AML-193 (cell line): ENCODE data around the gene KRT38.

Experiments
- DNase-seq, 2 experiments: peaks; one replicate each; lab custom pipeline; 2025; lab: John Stamatoyannopoulos, UW

Gene KRT38

DNA sequence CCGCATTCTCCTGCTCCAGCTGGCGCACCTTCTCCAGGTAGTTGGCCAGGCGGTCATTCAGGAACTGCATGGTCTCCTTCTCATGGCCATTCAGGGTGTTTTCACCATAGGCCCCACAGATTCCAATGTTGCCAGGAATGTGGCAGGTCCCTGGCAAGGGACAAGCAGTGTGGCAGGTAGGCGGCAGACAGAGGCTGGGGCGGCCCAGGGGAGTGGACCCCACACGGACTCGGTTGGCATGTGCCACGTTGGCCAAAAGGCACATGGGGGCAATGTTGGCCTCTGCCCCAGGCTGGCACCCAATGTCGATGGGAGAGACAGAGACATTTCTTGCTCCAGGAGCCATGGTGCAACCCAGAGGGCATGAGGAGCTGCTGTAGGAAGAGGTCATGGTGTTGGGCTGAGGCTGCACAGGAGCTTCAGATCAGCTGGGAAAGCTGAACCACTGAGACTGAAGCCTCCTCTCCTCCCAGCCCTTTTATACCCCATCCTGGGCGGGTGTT is at the start of gene KRT38:
Gene KRT38 (minus strand): TSS at position 453 of the 503 bp plus-strand sequence. CDS start 62 bp downstream, at position 391.
- DNase-seq = no peak

DNA sequence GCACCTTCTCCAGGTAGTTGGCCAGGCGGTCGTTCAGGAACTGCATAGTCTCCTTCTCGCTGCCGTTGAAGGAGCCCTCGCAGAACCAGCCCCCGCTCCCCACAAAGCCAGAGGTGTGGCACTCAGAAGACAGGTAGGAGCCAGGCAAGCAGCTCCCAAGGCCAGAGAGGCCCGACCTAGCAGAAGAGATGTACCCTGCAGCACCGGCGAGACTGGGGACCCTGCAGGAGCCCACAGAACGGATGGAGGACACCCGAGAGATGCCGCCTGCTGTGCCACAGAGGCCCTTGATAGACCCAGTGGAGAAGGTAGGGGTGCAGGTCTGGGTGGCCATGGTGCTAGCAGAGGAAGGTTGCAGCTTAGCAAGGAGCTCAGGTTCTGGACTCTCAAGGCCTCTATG is 48.7 kb upstream of the KRT38 start, which contains the start of gene KRT36:
Gene KRT36 (minus strand): TSS at position 380 of the 400 bp plus-strand sequence. CDS start 46 bp downstream, at position 334.
- DNase-seq = no peak

DNA sequence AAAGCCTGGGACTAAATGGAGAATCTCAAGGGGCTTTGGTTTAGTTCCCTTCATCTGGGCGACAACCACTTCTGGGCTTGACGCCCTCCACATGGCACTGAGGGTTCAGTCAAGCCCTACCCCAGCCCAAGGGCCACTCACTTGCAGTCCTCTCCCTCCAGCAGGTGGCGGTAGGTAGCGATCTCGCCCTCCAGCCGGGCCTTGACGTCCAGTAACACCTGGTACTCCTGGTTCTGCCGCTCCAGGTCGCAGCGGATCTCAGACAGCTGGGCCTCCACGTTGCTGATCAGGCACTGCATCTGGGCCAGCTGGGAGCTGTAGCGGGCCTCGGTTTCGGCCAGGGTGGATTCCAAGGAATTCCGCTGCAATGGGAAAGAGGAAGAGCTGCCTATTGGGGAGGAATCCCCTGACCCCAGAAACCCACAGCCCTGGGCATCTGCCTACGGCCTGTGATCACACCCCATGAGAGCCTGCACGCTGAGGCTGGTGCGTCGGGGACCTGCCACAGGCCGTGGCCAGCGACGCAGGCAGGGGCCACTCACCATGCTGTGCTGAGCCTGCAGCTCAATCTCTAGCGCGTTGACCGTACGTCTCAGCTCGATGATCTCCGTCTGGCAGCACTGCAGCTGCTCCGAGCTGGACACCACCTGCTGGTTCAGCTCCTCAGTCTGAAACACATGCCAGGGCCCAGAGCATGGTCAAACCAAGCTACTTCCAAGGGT is 46.2 kb upstream of the KRT38 start:
- no peak for DNase-seq

DNA sequence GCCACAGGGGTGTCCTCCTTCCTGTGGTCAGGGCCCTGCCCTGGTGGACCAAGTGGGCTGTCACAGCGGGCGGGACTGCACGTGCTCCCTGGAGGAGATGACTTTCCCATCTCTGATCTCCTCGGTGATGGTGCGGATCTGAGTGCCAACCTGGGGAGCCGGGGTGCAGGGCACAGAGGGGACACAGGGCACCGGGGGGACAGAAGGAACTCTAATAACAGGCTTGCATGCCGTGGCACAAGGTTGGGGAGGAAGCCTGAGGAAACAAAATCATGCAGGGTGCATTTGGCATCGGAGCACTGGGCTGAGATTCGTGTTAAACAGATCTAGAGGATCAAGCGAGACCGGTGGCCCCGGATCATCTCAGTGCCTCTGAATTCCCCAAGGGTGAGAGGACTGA is 45.5 kb upstream of the KRT38 start:
- DNase-seq = no peak

DNA sequence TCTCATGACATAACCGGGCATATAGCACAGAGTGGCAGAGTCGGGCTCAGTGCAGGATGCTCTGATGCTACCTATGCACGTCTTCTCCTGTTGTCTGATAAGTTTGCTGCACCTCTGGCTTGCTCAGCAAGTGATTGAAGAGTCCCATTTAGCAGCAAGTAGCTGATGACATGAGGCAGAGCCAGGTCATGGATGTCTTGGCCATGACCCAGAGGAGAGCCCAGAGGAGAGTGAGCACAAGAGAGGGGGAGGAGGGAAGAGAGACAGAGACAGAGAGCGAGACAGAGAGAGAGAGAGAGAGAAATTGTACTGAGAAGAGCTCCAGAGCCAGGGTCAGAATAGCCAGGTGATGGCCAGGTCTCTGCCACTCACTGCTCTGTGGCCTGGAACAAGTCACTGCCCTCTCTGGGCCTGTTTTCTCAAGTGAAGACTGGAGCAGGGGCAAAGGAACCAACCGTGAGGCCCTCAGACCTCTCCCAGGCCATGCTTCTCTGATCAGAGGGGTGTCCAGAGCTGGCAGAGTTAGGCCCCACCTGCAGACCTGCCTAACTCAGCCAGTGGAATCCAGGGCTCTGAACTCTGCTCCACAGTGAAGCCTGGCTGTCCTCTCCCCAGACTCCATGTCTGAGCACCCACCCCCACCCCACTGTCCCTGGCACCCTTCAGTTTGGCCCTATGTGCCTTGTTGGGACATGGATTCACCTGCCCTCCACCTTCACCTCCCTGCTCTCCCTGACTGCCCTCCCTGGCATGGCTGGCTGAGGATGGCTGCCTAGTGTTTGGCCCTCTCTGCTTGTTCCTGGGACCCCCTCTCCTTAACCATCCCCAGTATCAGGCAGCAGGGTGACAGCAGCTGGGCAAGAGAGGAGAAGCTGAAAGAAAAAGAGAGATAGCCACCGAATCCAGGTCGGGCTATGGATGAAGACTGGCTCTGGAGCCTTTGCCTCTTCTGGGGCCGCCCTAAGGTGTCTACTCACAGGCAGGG is 44.4 kb upstream of the KRT38 start:
- no peak for DNase-seq

GRCh38 chr17:41483991-41484826 is 43.4 kb upstream of the KRT38 start:
- DNase-seq = no peak

GRCh38 chr17:41483531-41483930 is 42.7 kb upstream of the KRT38 start:
- no peak for DNase-seq

DNA sequence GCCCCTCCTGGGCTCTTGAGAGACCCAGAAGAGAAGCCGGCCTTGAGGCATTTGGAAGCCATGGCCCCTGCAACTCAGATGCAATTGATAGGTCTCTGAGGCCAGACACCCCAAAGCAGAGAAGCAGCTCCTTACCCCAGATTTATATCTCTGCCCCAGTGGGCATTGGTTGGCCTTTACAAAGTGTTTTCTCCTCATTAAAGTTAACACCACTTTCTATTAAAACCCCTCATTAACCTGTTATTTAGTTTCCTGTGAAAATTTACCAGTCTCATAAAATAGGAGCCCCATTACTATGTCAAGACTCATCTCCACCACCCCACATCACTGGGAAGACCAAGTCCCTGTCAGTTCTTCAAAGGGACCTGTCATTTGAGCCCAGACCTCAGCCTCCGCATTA is 40.3 kb upstream of the KRT38 start, which contains the start of gene KRT35:
Gene KRT35 (minus strand): TSS at position 116 of the 400 bp plus-strand sequence. CDS start 54 bp downstream, at position 62.
- DNase-seq = no peak

DNA sequence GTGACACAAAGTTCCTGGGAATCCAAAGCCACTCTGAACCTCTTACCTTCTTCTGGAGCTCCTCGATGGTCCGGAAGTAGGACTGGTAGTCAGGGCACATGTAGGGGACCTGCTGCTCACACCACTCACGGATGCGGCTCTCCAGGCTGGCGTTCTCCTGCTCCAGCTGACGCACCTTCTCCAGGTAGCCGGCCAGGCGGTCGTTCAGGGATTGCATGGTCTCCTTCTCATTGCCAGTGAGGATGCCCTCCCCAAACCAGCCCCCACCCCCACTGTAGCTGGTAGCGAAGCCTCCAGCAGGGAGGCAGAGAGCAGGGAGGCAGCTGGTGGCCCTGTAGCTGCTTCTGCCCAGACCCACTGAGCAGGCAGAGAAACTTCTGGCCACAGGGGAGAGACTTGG is 39.8 kb upstream of the KRT38 start:
- no peak for DNase-seq

- DNase-seq = no peak
Observed at GRCh38 chr17:41480136-41480535, 39.4 kb upstream of the KRT38 start.

DNA sequence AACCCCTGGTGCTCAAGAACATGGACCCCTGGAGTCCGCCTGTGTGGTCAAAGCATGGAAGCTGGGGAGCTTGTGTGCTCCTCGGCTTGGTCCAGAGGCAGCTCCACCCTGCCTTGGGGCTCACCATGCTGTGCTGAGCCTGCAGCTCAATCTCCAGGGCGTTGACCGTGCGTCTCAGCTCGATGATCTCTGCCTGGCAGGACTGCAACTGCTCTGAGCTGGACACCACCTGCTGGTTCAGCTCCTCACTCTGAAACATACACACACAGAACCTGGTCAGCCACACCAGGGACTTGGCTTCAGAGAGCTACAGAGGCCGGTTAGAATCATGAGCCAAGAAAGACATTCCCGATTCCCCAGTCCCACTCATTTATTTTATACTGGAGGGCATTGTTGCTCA is 37.5 kb upstream of the KRT38 start:
- DNase-seq = no peak

- DNase-seq = no peak
Observed at GRCh38 chr17:41476866-41477815, 36.4 kb upstream of the KRT38 start.

DNA sequence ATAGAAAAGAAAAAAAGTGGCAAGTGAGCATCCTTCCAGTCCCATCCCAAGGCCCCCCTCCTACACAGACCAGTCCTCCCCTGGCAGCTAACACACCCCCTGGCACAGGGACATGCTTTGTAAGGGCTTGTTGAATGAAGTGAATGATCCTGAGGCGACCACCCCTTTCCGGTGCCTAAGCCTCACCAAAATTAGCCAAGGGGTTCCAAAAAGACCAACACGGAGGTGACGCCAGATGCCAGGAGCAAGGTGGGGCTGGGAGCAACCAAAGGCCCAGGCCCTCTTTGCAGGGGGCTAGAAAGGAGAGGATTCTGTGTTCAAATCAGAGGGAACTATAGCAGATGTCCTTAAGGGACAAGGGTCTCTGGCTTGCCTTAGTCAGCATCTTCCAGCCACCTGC is 34.6 kb upstream of the KRT38 start:
- DNase-seq = no peak

DNA sequence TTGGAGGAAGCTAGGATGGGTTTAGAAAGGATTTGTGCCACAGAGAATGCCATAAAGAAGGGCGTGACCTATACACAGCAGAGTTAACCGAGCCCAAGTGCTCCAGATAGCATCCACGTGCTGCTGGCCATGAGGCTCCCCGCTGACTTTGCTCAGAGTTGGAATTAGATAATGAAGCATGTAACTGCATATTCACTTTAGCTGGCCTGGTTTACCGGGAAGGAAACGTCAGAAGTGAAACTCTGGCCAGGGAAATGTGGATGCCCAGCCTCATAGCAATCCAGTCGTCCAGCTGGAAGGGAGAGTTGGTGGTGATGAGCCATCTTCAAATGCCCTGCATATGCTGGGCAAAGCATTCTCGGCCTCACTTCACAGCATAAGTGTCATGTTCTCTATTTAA is 34.1 kb upstream of the KRT38 start:
- no peak for DNase-seq

GRCh38 chr17:41468346-41468745 is 27.6 kb upstream of the KRT38 start:
- DNase-seq = no peak

GRCh38 chr17:41467561-41467960 is 26.8 kb upstream of the KRT38 start:
- no peak for DNase-seq

DNA sequence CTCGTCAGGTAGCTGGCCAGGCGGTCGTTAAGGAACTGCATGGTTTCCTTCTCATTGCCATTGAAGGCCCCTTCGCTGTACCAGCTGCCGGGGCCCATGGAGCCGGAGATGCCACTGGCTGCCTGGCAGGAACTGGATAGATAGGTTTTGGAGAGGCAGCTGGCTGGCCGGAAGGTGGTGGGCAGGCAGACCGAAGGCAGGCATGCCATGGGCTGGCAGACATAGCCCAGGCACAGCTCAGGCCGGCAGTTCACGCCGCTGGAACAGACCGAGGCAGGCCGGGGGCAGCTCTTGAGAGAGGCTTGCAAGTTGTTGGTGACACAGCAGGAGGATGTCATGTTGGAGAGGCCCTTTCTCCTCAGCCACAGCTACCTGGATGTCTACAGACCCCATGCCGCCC is 26.2 kb upstream of the KRT38 start, which contains the start of gene KRT32:
Gene KRT32 (minus strand): TSS at position 399 of the 400 bp plus-strand sequence. CDS start 61 bp downstream, at position 338.
- DNase-seq = no peak

DNA sequence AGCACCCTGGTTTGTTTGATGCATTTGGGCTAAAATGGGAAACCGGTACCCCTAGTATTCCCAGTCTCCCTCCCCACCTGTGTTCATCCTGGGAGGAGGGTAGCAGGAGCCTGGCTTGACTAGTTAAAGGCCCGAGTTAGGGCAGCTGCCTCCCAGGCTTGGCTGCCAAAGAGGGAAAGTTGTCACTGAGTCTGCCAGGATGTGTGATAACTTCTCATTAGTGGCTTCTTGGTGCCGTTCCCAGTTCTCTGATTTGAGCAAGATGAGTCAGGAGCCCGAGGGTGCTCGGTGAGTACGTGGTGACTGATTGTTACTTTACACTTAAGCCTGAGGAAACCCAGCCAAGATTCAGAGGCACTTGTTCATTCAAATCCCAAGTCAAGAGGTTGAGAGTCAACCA is 23.9 kb upstream of the KRT38 start:
- no peak for DNase-seq

GRCh38 chr17:41464173-41464572 is 23.4 kb upstream of the KRT38 start:
- no peak for DNase-seq

DNA sequence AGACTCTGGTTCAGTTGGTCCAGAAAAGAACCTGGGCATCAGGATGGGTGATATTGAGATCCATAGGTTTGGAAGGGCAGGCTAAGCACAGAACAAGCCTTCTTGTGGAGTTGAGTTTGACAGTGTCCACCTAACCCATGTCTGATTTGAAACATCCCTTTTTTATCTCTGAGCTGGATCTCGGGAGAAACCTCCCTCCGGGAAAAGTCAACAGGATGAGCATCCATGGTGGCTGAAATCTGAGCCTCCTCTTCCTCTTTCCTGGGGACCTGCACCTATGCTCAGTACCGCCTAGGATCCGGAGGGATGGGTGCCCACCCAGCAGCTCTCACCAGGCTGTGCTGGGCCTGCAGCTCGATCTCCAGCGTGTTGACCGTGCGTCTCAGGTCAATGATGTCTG is 23.0 kb upstream of the KRT38 start:
- no peak for DNase-seq
